AG04449 (cell line): ENCODE measurements around the gene KCNH6.

ENCODE experiments used
- CTCF ChIA-PET: fragments of 350-600 bp; formaldehyde crosslinking; extraction: SDS; loops from one replicate; lab custom pipeline; 2021; ENCODE audit warnings: antibody characterized with exemption; lab: Yijun Ruan, JAX
- POLR2A ChIA-PET: fragments of 400-600, 350-600 bp; formaldehyde crosslinking; extraction: SDS; loops from one replicate; lab custom pipeline; 2020; ENCODE audit warnings: antibody characterized with exemption, inconsistent platforms; lab: Yijun Ruan, JAX
- DNase-seq: peaks from one replicate; pipeline ENCODE4 v3.0.0-alpha.2; 2010; ENCODE audit warnings: low read depth, low spot score
- H3K4me3 ChIP-seq: 2 replicates; pipeline ENCODE4 v1.5.1; 2011; ENCODE audit warnings: low read depth, mild to moderate bottlenecking, control low read depth, low read length
- CTCF ChIP-seq: IDR thresholded peaks from one replicate; pipeline ENCODE4 v1.5.1; 2011; ENCODE audit warnings: mild to moderate bottlenecking, moderate library complexity, low read length, control low read depth, inconsistent platforms; ENCODE audit not compliant: insufficient read depth; ENCODE audit errors: missing control alignments

Gene KCNH6

GRCh38 chr17:63544467-63545301 is 21.5 kb downstream of the KCNH6 start:
- CTCF ChIA-PET: interaction anchor here (1.3 kb wide), 1 partner anchor 119 kb away, joined by 3 read pairs; no protein-coding TSS in a partner anchor
- POLR2A ChIA-PET: no interaction called here
- H3K4me3 ChIP-seq: no peak overlapping the region
- no peak for DNase-seq
- TF ChIP-seq CTCF: no peak

- ChIA-PET POLR2A (interaction anchor here (0.6 kb wide), 1 partner anchor 15 kb away, joined by 3 read pairs; no protein-coding TSS in a partner anchor), CTCF (interaction anchor here (1.0 kb wide), 1 partner anchor 121 kb away, joined by 3 read pairs; no protein-coding TSS in a partner anchor)
- H3K4me3 ChIP-seq: no peak overlapping the region
- DNase-seq: no peak
- TF ChIP-seq CTCF: no peak
These were observed 23.3 kb downstream of the KCNH6 start for GRCh38 chr17:63546308-63547082.

- ChIA-PET POLR2A (no interaction called here), CTCF (no interaction called here)
- H3K4me3 ChIP-seq: no peak overlapping the region
- no peak for DNase-seq
- no peak for TF ChIP-seq CTCF
These were observed 23.9 kb downstream of the KCNH6 start for GRCh38 chr17:63547083-63547523.

- ChIA-PET CTCF (interaction anchor here (1.0 to 1.1 kb wide), 2 partner anchors 70 to 117 kb away, joined by 3 to 4 read pairs; no protein-coding TSS in a partner anchor), POLR2A (no interaction called here)
- DNase-seq: no peak
- H3K4me3 ChIP-seq: peak overlapping the region; percentile 71
- no peak for TF ChIP-seq CTCF
These were observed 26.3 kb downstream of the KCNH6 start for GRCh38 chr17:63549289-63549945.

GRCh38 chr17:63549946-63550816 is 27.0 kb downstream of the KCNH6 start, which contains the start of gene DCAF7:
Gene DCAF7, plus strand, starts transcription at chr17:63550477. Its CDS starts 201 bp downstream, at chr17:63550678.
- ChIA-PET POLR2A (interaction anchor here (0.6 to 0.9 kb wide), 2 partner anchors 15 to 22 kb away, joined by 3 read pairs; no protein-coding TSS in a partner anchor), CTCF (interaction anchor here (1.0 to 1.3 kb wide), 4 partner anchors 47 to 125 kb away, joined by 3 to 7 read pairs (median 4); no protein-coding TSS in a partner anchor)
- H3K4me3 ChIP-seq: peak within 1 kb of the TSS; percentile 85
- TF ChIP-seq CTCF: no peak
- peak; percentile 99 for DNase-seq
